ENCODE measurements around the gene PZP. TPM values are rescaled to one million over a fixed set of nuclear protein-coding genes. Genes with fewer than 3 reads are reported as not detected.

The PZP gene
- total RNA-seq, 1 experiment from 2014 or later, result not detected

DNA sequence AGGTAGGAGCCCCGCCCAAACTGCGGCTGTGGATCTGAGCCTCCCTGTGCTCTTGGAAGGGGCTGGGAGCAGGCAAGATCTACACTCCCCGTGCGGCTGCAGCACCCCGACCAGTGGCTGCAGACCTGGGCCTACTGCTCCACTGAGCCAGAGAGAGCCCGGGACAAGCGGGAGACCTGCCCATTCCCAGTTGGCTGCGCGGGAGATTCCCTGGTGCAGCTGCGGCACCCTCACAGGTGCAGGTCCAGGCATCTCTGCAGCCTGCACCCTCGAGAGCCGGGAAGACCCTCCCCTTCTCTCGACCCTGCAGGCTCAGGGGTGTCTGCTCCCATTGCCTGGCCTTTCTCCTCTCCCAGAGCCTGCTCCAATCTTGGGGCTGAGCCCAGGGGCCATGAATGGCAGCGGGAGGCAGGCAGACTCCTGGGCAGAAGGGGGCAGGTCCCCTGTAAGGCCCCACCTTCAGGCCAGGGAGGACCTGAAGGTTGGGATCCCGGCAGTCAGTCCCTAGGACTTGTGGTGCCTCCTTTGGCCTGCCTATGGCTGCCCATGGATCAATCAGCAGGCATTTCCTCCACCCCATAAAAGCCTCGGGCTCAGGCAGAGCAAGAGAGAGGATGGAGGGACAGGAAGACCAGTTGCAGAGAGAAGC, 83.7 kb downstream of the PZP start:
- POLR2A ChIA-PET (ENCODE audit: unreplicated experiment), result interaction anchor here (0.6 kb wide), 1 partner anchor 76 kb away, joined by 4 read pairs; no protein-coding TSS in a partner anchor
- Histone ChIP-seq H3K9me2 (ENCODE audit: insufficient read depth) (no peaks in the 10 kb centered on the region), H3F3A (ENCODE audit: insufficient read depth, low read depth) (no peaks in the 10 kb centered on the region), H3K4me1 (replicated peaks; ENCODE audit: insufficient read depth) (no peaks in the 10 kb centered on the region), H3K9me3 (ENCODE audit: insufficient read depth, low read depth) (no peaks in the 10 kb centered on the region; the same call in 1 of the 2 replicates), H3K4me3 (no peak overlapping the region), H3K27me3 (ENCODE audit: insufficient read depth, low read depth) (peaks cover 26% of the 10 kb centered on the region), H3K79me2 (ENCODE audit: low read depth) (no peaks in the 10 kb centered on the region), H4K20me1 (ENCODE audit: insufficient read depth) (no peaks in the 10 kb centered on the region), H3K27ac (no peak overlapping the region), H3K4me2 (no peak overlapping the region), H2AFZ (no peak overlapping the region), H3K36me3 (ENCODE audit: low read depth) (no peaks in the 10 kb centered on the region)
- CTCF ChIA-PET, result no interaction called here
- no TSS peak for BruUV-seq (replicated peaks)
- DNase-seq, result no peak
- intact Hi-C loops (cut with micrococcal nuclease; ENCODE audit: unreplicated experiment), result no loop called here
- TF ChIP-seq, protein P1, sequence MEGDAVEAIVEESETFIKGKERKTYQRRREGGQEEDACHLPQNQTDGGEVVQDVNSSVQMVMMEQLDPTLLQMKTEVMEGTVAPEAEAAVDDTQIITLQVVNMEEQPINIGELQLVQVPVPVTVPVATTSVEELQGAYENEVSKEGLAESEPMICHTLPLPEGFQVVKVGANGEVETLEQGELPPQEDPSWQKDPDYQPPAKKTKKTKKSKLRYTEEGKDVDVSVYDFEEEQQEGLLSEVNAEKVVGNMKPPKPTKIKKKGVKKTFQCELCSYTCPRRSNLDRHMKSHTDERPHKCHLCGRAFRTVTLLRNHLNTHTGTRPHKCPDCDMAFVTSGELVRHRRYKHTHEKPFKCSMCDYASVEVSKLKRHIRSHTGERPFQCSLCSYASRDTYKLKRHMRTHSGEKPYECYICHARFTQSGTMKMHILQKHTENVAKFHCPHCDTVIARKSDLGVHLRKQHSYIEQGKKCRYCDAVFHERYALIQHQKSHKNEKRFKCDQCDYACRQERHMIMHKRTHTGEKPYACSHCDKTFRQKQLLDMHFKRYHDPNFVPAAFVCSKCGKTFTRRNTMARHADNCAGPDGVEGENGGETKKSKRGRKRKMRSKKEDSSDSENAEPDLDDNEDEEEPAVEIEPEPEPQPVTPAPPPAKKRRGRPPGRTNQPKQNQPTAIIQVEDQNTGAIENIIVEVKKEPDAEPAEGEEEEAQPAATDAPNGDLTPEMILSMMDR (conservative IDR thresholded peaks at IDR 0.05), result no peak
- TF ChIP-seq EZH2 (IDR thresholded peaks at IDR 0.05; ENCODE audit: low read depth), result no peak

DNA sequence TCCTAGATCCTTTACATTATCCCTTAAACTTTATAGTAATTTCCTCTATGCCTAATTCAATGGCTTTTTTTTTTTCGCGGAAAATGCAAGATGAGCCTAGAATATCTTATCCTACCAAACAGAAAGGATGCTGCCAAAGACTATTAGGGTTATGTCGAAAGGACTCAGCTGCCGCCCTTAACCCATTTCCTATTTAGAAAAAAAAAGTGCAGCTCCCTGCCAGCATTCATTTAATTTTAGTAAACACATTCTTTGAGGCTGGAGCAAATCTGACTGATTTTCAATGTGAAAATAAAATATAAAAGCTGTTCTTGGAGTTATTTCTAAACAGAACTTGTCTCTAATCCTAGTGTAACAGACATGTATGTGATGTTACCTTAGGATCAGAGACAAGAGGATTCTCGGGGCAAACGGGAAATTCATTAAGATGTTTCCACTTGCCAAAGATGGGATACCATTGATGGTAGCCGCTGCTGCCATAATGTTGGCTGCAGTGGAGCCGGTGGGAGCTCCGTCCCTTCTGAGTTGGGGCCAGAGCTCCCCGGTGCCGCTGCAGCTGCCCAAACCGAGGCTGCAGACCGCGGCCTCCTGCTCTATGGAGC, 84.3 kb downstream of the PZP start:
- TF ChIP-seq EZH2 (IDR thresholded peaks at IDR 0.05; ENCODE audit: low read depth), result no peak
- TF ChIP-seq, protein P1 (conservative IDR thresholded peaks at IDR 0.05), result no peak
- no peaks in the 10 kb centered on the region for H3K79me2 ChIP-seq (ENCODE audit: low read depth)
- no peaks in the 10 kb centered on the region; the same call in 1 of the 2 replicates for H3K9me3 ChIP-seq (ENCODE audit: insufficient read depth, low read depth)
- ChIA-PET POLR2A (ENCODE audit: unreplicated experiment) (no interaction called here), CTCF (no interaction called here)
- no peaks in the 10 kb centered on the region for H3K36me3 ChIP-seq (ENCODE audit: low read depth)
- peaks cover 26% of the 10 kb centered on the region for H3K27me3 ChIP-seq (ENCODE audit: insufficient read depth, low read depth)
- no peak overlapping the region for H2AFZ ChIP-seq
- H3F3A ChIP-seq (ENCODE audit: insufficient read depth, low read depth), result no peaks in the 10 kb centered on the region
- no peak for DNase-seq
- no peaks in the 10 kb centered on the region for H3K9me2 ChIP-seq (ENCODE audit: insufficient read depth)
- no peak overlapping the region for H3K4me3 ChIP-seq
- BruUV-seq (replicated peaks), result no TSS peak
- H3K4me1 ChIP-seq (replicated peaks; ENCODE audit: insufficient read depth), result no peaks in the 10 kb centered on the region
- intact Hi-C loops (cut with micrococcal nuclease; ENCODE audit: unreplicated experiment), result no loop called here
- H4K20me1 ChIP-seq (ENCODE audit: insufficient read depth), result no peaks in the 10 kb centered on the region
- no peak overlapping the region for H3K4me2 ChIP-seq
- no peak overlapping the region for H3K27ac ChIP-seq

GRCh38 chr12:9122091-9122609, 86.0 kb downstream of the PZP start:
- Histone ChIP-seq H3K4me2 (no peak overlapping the region), H3K27me3 (ENCODE audit: insufficient read depth, low read depth) (peaks cover 18% of the 10 kb centered on the region), H3K79me2 (ENCODE audit: low read depth) (no peaks in the 10 kb centered on the region), H3K9me3 (ENCODE audit: insufficient read depth, low read depth) (no peaks in the 10 kb centered on the region; the same call in 1 of the 2 replicates), H3F3A (ENCODE audit: insufficient read depth, low read depth) (no peaks in the 10 kb centered on the region), H3K4me3 (no peak overlapping the region), H3K4me1 (replicated peaks; ENCODE audit: insufficient read depth) (no peaks in the 10 kb centered on the region), H2AFZ (no peak overlapping the region), H3K36me3 (ENCODE audit: low read depth) (no peaks in the 10 kb centered on the region), H3K27ac (no peak overlapping the region), H4K20me1 (ENCODE audit: insufficient read depth) (no peaks in the 10 kb centered on the region), H3K9me2 (ENCODE audit: insufficient read depth) (no peaks in the 10 kb centered on the region)
- BruUV-seq (replicated peaks), result no TSS peak
- DNase-seq, result no peak
- intact Hi-C loops (cut with micrococcal nuclease; ENCODE audit: unreplicated experiment), result no loop called here
- POLR2A ChIA-PET (ENCODE audit: unreplicated experiment), result no interaction called here
- TF ChIP-seq, protein P1 (conservative IDR thresholded peaks at IDR 0.05), result no peak
- TF ChIP-seq EZH2 (IDR thresholded peaks at IDR 0.05; ENCODE audit: low read depth), result no peak
- CTCF ChIA-PET, result no interaction called here

Measured in PC-9 (cell line).